Uterus (tissue), 4 donors: ENCODE data around the gene NRG3. TPM values are rescaled to one million over a fixed set of nuclear protein-coding genes. Genes with fewer than 3 reads are reported as not detected.

Experiments used
- DNase-seq, 2 donors: peaks; one replicate each; pipeline ENCODE4 v3.0.0-alpha.2; 2019 to 2020
- H3K27ac ChIP-seq, 2 donors: fragments of 200-600 bp; sonication (generic); 1 replicate in 1 of 2; 2 replicates in 1 of 2; pipeline ENCODE4 v1.5.1; 2016 to 2018
- H3K27me3 ChIP-seq, 2 donors: fragments of 200-600 bp; sonication (generic); one replicate each; pipeline ENCODE4 v1.5.1; 2018 to 2019; ENCODE audit warnings: control low read depth in 1 of 2
- H3K36me3 ChIP-seq, 2 donors: fragments of 200-600 bp; sonication (generic); one replicate each; pipeline ENCODE4 v1.5.1; 2019; ENCODE audit warnings: control low read depth in 1 of 2
- H3K4me1 ChIP-seq, 2 donors: fragments of 200-600 bp; sonication (generic); one replicate each; pipeline ENCODE4 v1.5.1; 2018 to 2019; ENCODE audit warnings: control low read depth in 1 of 2
- H3K4me3 ChIP-seq, 2 donors: fragments of 200-600 bp; sonication (generic); 1 replicate in 1 of 2; 2 replicates in 1 of 2; pipeline ENCODE4 v1.5.1; 2018 to 2019; ENCODE audit warnings: mild to moderate bottlenecking in 1 of 2
- H3K9me3 ChIP-seq, 2 donors: fragments of 200-600 bp; sonication (generic); one replicate each; pipeline ENCODE4 v1.5.1; 2019; ENCODE audit warnings: control low read depth in 1 of 2
- CTCF ChIP-seq, 4 experiments: fragments of 200-600 bp in 2 of 4; fragments of 450-650 bp in 2 of 4; sonication (generic) in 2 of 4; IDR thresholded peaks; one replicate each; pipeline ENCODE4 v1.5.1; 2016 to 2019; ENCODE audit warnings: antibody characterized with exemption in 4 of 4, mild to moderate bottlenecking in 2 of 4, moderate library complexity in 1 of 4
- POLR2A ChIP-seq, 2 donors: fragments of 450-650 bp; IDR thresholded peaks; one replicate each; pipeline ENCODE4 v1.6.1; 2016; ENCODE audit warnings: antibody characterized with exemption in 2 of 2, mild to moderate bottlenecking in 1 of 2, moderate library complexity in 1 of 2
- intact Hi-C: fragments of 100-400 bp; cut with DNase I; formaldehyde crosslinking; loops from one replicate; pipeline ENCODE4 v1.15.1; 2023; ENCODE audit warnings: low total_unique reads
- total RNA-seq, 4 donors: library from RNA; depleted of rRNA in 3 of 4; stranded (reverse); fragments of >200 nt in 3 of 4; gene quantifications; one replicate each; pipeline versions ENCODE4 v1.1.0 to v1.2.4, GENCODE V29; 2014 to 2023
- donor health status: DM: yes; HTN: yes; CAD: no.

NRG3 gene
- total RNA-seq, 4 donors from 2014 or later = 0.27 to 1.0 TPM; not detected in 2

DNA sequence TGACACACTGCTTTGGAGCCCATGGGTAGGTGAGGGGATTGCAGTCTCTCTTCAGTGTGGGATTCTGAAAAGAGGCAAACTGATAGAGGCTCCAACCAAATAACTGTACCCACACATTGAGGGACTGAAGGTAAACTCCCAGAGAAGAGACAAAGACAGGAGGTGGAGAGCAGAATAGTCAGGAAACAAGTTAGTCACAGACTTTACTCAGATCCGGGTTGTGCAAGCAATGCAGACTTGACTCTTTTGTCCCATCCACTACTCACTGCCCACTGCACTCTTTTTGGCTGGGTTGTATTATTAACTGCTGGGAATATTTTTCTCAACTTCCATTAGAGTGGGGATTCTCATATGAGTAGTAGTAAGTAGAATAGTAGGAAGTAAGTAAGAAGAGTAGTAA is 152.7 kb downstream of the NRG3 start:
- no peaks in the 10 kb centered on the region for H3K27me3 ChIP-seq
- H3K4me1 ChIP-seq = no peaks in the 10 kb centered on the region
- no peak for TF ChIP-seq CTCF (IDR thresholded peaks at IDR 0.05)
- no peak for TF ChIP-seq POLR2A (IDR thresholded peaks at IDR 0.05)
- no peaks in the 10 kb centered on the region for H3K36me3 ChIP-seq
- no peak overlapping the region for H3K4me3 ChIP-seq
- intact Hi-C loops = no loop called here
- H3K27ac ChIP-seq = no peak overlapping the region
- DNase-seq = no peak
- no peaks in the 10 kb centered on the region for H3K9me3 ChIP-seq

DNA sequence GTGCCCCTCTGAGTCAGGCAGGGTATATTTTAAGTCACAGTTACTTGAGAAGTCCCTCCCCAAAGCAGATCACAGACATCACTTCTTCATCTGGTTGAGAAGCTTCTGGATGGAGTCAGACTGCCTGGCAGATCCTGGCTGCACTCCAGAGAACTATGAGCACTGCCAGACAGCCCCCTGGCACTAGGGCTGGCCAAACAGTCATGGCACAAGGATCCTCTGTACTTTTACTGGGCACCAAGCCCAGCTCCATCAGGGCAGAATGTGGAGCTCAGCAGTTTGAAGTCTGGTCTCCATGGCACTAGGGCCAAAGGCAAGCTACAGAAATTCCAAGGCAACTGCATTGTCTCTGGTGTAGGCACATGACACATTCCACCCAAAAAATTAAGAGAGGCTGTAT is 162.1 kb downstream of the NRG3 start:
- H3K9me3 ChIP-seq = no peaks in the 10 kb centered on the region
- TF ChIP-seq POLR2A (IDR thresholded peaks at IDR 0.05) (no peak), CTCF (IDR thresholded peaks at IDR 0.05) (no peak)
- no peaks in the 10 kb centered on the region for H3K36me3 ChIP-seq
- H3K4me1 ChIP-seq = no peaks in the 10 kb centered on the region
- no peak overlapping the region for H3K27ac ChIP-seq
- no peak for DNase-seq
- intact Hi-C loops = no loop called here
- no peak overlapping the region for H3K4me3 ChIP-seq
- no peaks in the 10 kb centered on the region for H3K27me3 ChIP-seq

- Histone ChIP-seq H3K9me3 (no peaks in the 10 kb centered on the region), H3K4me1 (no peaks in the 10 kb centered on the region), H3K27ac (no peak overlapping the region), H3K27me3 (no peaks in the 10 kb centered on the region), H3K4me3 (no peak overlapping the region), H3K36me3 (no peaks in the 10 kb centered on the region)
- no peak for DNase-seq
- no peak for TF ChIP-seq CTCF (IDR thresholded peaks at IDR 0.05)
- no peak for TF ChIP-seq POLR2A (IDR thresholded peaks at IDR 0.05)
- intact Hi-C loops = no loop called here
Measured at GRCh38 chr10:82038587-82038986, 163.6 kb downstream of the NRG3 start.

DNA sequence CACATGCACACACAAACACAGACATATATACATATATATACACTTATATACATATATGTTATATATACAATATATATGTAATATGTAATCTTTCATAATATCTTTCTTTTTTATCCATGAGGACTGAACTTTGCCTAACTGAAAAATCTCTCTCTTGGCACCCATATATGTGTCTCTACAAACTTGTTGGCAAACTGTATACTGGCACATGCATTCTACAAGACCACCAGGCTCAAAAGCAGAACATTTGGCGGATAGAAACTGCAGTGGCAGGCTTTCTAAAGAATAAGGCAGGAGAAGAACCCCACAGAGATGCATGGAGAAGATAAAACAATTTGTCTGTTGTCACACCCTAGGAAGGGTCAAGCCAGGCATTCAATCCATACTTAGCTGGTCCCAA is 165.3 kb downstream of the NRG3 start:
- DNase-seq = no peak
- H3K27me3 ChIP-seq = no peaks in the 10 kb centered on the region
- no peaks in the 10 kb centered on the region for H3K9me3 ChIP-seq
- no peaks in the 10 kb centered on the region for H3K36me3 ChIP-seq
- TF ChIP-seq POLR2A (IDR thresholded peaks at IDR 0.05) = no peak
- no peak for TF ChIP-seq CTCF (IDR thresholded peaks at IDR 0.05)
- no peak overlapping the region for H3K27ac ChIP-seq
- no peaks in the 10 kb centered on the region for H3K4me1 ChIP-seq
- no peak overlapping the region for H3K4me3 ChIP-seq
- intact Hi-C loops = no loop called here

GRCh38 chr10:82041018-82041417 is 166.0 kb downstream of the NRG3 start:
- Histone ChIP-seq H3K9me3 (no peaks in the 10 kb centered on the region), H3K27ac (no peak overlapping the region), H3K4me3 (no peak overlapping the region), H3K27me3 (no peaks in the 10 kb centered on the region), H3K36me3 (no peaks in the 10 kb centered on the region), H3K4me1 (no peaks in the 10 kb centered on the region)
- no peak for DNase-seq
- no peak for TF ChIP-seq CTCF (IDR thresholded peaks at IDR 0.05)
- TF ChIP-seq POLR2A (IDR thresholded peaks at IDR 0.05) = no peak
- intact Hi-C loops = no loop called here
